DMS53 treated with DMSO at 0.1 percent for 48 hours (cell line): ENCODE results near the gene SPSB1.
A peak's percentile ranks its signal among the peaks of the same experiment; 100 is the strongest.

Experiments
- DNase-seq: peaks from one replicate; lab custom pipeline; 2025; ENCODE audit not compliant: unreplicated experiment; lab: John Stamatoyannopoulos, UW

SPSB1 gene

DNA sequence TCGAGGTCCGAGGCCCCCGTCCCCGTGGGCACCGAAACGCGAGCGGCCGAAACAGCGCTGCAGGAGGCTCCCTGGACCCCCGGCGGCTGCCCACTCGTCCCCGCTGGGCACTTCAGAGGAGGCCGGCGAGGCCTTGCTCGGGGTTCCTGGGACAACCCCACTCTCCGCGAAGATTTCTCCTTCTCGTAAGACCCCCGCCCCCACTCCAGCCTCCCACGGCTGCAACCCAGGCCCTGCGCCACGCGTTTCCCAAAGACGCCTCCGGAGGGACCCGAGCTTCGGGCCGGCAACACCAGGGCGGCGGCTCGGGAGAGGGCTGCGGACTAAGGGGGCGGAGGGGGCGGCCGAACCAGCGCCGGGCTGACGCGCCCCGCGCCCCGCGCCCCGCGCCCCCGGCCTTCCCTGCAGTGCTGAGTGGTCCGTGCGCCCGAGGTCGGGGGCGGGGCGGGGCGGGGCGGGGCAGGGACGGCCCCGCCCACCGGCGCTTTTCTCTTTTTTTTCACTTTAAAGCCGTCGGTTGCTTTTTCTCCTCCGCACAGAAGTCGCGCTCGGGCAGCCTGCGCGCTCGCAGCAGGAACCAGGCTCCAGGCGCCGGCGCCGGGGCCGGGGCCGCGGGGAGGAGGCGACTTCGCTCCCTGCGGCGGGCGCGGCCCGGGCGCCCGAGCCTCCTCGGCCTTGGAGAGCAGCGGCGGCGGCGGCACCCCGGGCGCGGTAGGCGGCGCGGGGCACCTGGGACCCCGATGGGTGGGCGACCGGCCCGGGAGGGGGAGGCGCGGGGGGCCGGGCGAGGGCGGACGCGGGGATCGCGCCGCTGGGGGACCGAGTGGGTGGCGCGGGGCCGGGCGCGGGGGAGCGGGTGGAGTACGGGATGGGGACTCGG is at the start of gene SPSB1:
Gene SPSB1 (plus strand): TSS at position 534 of the 880 bp plus-strand sequence. CDS start 62,998 bp downstream, outside the sequence.
- peak; percentile 34 for DNase-seq

DNA sequence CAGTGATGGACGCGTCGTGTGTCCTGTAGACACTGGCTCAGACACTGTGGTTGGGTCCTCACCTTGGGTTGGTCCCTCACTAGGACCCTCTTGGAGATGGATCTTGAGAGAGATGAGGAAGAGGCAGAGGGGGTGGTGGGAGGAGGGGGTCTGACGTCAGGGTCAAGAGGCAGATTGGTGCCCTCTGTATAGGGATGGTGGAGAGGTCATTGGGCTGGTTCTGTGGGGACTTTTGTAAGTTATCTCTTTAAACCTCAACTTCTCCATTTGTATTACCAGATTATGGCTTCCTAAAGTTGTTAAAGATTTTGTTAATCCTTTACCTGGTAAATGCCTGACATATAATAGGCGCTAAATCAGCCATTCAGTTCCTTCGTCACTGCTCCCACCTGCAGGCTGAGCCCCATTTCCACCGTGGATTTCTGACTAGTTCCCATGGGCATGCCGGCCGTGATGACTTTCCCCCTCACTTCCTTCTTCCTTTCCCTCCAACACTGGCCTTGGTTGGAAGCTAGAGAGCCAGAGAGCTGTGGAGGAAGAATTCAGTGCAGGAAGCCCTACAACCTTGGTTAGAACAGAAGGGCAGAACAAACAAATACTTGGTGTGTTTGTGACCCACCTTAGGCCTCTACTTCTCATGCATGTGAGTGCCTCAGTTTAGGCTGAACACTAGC is 49.5 kb upstream of the SPSB1 start:
- DNase-seq, result no peak

DNA sequence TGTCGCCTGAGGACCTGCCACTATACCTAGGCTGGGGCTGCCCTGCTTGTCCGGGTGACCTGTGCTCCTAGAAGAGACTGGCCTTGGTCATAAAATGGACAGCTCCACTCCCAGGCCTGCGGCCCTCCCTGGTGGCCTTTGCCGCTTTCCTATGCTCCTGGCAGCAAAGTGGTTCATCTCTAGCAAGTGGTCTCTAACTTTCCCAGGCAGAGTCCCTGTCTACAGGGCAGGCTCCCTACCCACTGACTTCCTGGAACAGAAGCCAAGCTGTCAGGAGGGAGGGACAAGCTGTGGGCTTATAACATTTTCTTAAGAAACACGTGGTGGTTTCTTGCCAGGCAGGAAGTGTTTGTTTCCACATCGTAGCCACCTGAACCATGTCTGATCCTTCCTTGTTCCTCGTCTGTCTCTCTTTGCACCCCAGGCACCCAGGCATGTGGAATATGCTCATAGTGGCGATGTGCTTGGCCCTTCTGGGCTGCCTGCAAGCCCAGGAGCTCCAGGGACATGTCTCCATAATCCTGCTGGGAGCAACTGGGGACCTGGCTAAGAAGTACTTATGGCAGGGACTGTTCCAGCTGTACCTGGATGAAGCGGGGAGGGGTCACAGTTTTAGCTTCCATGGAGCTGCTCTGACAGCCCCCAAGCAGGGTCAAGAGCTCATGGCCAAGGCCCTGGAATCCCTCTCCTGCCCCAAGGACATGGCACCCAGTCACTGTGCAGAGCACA is 48.0 kb upstream of the SPSB1 start:
- DNase-seq, result no peak

- no peak for DNase-seq
Observed at GRCh38 chr1:9245230-9245619, 47.5 kb upstream of the SPSB1 start.

DNA sequence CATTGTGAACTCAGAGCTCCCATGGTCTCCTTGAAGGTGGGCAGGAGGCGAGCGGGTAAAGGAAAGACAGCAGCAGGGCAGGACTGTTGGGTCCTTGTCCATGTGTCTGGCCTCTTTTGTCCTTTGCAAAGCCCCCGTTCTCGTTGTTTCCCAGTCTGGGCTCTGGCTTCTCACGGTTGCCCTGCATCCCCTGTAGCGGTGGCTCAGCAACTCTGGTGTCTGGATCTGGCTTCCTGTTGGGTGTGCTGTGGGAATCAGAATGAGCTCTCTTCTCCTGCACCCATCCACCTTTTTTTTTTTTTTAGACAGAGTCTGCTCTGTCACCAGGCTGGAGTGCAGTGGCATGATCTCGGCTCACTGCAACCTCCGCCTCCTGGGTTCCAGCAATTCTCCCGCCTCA is 47.0 kb upstream of the SPSB1 start:
- no peak for DNase-seq

DNA sequence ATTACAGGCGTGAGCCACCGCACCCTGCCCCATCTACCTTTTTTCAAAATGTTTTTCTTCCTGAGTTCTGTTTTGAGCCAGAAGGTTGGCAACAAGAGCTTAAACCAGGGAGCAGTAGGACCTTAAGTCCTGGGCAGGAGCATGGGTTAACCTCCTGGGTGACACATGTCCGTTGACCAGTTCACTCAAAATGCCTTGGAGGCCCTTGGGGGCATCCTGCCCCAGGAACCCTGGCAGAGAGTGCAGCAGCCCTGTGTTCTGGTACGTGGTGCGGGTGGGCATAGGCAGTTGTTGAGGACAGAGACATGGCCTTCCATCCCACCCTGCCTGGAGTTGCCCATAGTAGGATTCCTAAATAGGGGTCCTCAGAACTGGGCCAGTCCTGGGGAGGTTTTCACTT is 46.5 kb upstream of the SPSB1 start:
- no peak for DNase-seq

DNA sequence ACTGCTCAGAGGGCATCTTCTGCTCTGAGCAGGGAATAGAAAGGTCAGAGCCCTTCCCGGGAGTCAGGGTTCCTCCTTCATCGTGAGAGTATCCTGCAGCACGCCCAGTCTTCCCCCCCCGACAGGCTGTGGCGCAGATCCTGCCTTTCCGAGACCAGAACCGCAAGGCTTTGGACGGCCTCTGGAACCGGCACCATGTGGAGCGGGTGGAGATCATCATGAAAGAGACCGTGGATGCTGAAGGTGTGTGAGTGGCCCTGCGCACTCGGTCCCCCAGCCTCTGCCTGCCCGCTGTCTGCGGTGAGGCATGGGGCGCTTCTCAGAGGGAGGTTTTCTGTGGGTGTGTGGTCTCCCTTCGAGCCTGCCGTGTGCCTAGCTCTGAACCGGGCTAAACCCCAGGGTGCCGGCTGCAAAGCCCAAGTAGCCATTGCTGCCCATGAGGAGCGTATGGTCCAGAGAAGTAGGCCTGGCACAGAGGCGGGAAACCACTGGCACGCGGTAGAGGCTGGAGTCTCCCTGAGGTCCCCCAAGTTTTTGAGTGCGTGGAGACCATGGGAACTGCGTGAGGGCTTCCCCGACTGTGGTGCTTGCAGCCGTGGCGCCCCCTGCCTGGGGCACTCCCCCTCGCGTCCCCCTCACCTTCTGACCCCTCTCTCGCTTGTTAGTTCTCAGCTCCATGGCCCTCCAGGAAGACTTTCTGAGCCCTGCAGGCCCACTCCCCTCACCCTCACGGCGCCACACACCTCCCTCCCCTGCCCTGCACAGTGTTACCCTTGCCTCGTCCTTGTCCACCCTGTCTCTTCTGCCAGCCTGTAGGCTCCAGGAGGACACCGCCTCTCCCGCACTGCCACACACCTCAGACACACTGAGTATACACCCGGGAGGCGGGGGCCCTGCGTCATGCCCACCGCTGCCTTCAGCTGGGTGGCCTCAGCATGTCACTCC is 45.6 kb upstream of the SPSB1 start:
- no peak for DNase-seq

- DNase-seq, result no peak
Observed at GRCh38 chr1:9247894-9248293, 44.8 kb upstream of the SPSB1 start.

DNA sequence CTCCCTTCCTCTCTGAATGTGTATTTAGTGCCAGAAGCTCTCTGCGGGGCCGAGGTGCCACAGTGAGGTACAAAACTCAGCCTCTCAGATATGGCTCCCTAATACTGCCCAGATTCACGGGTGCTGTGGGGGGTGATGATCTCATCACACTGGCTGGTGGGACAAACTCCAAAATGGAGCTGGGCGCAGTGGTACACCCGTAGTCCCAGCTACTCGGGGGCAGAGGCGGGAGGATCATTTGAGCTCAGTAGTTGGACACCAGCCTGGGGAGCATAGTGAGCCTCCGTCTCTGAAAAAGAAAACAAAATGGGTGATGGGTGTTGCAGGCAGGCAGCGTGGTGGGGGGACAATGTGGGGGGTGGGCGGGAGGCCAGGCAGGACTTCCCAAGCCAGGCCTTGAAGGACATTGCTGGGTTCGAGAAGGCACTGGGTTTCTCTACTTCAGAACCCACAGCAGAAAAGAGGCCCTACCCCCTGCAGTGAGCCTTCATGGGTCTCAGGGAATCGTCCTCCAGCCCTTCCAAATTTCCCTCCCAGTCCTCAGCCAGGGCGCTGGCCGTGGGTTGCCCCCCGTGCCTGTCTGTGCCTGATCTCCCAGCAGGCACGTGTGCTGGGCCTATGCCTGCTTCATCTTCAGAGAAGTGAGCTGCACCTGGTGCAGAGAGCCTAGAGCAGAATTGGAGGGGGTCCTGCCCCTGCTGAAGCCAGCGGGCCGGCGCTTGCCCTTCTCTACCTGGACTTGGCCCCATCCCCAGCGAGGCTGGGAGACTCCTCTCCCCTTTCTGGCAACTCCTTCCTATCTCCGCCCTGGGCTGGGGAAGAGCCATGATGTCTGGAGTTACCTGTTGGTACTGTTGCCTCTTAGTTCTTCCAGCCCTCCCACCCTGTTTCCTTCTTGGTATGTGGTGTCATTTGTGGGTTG is 44.1 kb upstream of the SPSB1 start:
- no peak for DNase-seq

GRCh38 chr1:9249263-9249533 is 43.5 kb upstream of the SPSB1 start:
- no peak for DNase-seq

DNA sequence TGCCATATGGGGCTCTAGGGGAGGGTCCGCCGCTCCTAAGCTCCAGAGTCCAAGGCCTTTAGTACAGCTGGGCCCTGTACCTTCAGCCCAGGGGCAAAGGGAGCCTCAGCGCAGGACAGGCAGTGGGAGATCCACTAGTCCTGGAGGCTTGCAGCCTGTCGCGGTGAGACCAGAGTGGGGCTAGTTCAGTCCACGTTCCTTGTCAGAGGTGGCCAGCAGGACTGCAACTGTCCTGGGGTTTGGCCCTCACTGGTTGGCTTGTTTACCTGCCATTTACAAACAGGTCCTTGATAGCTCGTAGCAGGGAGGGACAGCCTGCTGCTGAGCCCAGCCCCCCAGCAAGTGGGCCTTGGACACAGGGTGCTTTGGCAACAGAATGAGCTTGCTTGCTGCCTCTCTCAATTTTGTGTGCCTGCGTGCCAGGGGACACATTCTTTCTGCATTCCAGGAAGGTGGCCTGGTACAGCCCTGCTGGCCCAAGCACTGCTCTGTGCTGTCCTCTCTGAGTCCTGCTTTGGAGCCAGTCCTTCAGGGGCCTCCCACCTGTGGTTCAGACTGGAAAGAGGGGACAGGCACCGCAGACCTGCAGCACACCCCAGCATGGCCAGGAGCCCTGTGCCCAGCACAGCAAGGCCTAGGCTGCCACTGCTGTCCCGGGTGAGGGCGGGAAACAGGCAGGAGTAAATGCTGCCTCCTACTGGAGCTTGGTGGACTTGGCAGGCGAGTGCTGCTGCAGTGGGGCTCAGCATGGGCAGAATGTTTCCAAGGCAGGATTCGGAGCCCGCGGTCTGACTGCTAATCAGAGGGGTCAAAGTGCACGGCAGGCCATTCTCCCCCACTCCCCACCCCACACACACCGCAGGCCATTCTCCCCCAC is 42.9 kb upstream of the SPSB1 start:
- no peak for DNase-seq

DNA sequence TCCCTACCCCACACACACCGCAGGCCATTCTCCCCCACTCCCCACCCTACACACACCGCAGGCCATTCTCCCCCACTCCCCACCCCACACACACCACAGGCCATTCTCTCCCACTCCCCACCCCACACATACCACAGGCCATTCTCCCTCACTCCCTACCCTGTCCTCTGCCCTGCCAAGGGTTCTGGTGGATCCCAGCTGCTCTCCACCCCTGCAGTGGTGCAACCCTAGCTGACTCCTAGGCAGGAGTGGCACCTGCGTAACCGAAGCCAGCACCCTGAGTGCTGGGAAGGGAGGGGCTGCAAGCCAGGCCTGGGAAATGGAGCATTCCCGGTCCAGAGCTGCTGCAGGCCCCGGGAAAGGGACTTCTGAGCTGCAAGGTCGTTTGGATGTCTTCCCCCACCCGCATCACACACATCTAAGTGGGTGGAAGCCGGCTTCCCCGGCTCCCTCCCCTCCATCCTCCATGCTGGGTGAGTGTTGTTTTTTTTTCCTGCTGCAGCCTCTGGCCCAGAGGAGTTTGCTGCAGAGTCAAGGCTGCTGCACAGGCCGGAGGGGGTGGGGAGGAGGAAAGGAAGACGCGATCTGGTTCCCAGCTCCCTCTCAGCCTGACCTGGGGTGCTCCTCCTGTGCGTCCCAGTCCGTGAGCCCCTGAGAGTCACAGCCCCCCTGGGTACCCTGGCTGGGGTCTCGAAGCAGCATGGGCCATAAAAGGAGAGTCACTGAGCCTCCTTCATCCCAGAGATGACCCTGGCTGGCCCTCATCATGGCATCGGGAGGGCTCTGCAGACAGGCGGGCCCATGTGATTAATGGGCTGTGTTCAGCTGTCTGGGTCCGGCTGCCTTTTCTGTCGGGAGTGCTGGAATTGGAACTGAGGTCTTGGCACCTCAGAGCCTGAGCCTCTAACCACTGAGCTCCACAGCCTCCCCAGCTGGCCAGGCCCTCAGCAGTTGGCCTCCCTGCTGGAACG is 42.0 kb upstream of the SPSB1 start:
- no peak for DNase-seq

DNA sequence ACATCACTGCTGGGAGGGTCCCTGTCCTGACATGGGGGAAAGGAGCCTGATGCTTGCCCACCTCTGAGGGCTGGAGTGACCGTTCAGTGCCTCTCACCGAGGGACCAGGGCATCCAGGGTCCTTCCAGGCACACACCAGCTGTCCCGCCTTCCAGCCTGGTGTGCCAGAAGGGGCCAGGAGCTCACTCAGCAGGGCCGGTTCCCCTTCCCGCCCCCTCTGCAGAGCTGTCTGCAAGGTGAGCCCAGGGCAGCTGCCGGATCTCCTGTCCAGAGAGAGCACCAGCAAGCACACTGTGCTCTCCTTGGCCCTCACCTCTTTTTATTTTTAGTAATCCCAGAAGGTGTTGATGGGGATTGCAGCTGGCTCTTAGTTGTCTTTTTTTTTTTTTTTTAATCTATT is 41.2 kb upstream of the SPSB1 start:
- DNase-seq, result no peak

GRCh38 chr1:9253004-9253403 is 39.7 kb upstream of the SPSB1 start:
- DNase-seq, result no peak

GRCh38 chr1:9253453-9254105 is 39.1 kb upstream of the SPSB1 start:
- no peak for DNase-seq

DNA sequence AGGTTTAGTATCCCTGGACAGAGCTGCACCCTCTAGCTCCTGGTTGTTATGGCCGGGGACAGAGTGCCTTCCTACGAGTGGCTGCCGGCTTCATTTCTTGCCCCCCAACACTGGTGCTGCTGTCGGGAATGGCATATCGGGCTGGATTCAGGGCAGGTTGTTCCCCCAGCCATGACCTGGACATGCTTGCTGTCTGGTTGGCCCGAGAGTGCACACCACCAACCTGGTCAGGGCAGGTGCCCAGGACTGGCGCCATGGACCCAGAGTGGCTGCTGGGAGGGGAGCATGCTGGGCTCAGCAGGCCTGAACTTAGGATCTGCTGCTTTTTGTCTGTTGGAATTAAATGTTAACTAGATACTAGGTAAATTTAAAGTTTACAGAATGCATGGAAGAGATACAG is 36.4 kb upstream of the SPSB1 start:
- no peak for DNase-seq

GRCh38 chr1:9257851-9258250 is 34.8 kb upstream of the SPSB1 start:
- DNase-seq, result no peak
